ENCODE data around the gene NPHS1. TPM values are rescaled to one million over a fixed set of nuclear protein-coding genes. Genes with fewer than 3 reads are reported as not detected.

The NPHS1 gene
- total RNA-seq, 1 donor from 2014 or later: 4.7 TPM

- H3K36me3 Mint-ChIP-seq (ENCODE audit: unreplicated experiment): peaks cover 5% of the 10 kb centered on the region
- H3K4me3 Mint-ChIP-seq (ENCODE audit: unreplicated experiment): no peak overlapping the region
- no peak for DNase-seq
- H3K9me3 Mint-ChIP-seq (ENCODE audit: unreplicated experiment): peaks cover 4% of the 10 kb centered on the region
- no peak for TF ChIP-seq CTCF (IDR thresholded peaks at IDR 0.05; ENCODE audit: partially characterized antibody, unreplicated experiment)
- no peak overlapping the region for H3K27ac Mint-ChIP-seq (ENCODE audit: unreplicated experiment)
- H3K4me1 Mint-ChIP-seq (ENCODE audit: low read depth, unreplicated experiment): peaks cover 3% of the 10 kb centered on the region
- peaks cover 6% of the 10 kb centered on the region for H3K27me3 Mint-ChIP-seq (ENCODE audit: unreplicated experiment)
Observed at GRCh38 chr19:35788205-35788960, 63.9 kb downstream of the NPHS1 start.

- Mint-ChIP-seq H3K36me3 (ENCODE audit: unreplicated experiment) (peaks cover 5% of the 10 kb centered on the region), H3K4me1 (ENCODE audit: low read depth, unreplicated experiment) (peaks cover 6% of the 10 kb centered on the region), H3K27ac (ENCODE audit: unreplicated experiment) (no peak overlapping the region), H3K27me3 (ENCODE audit: unreplicated experiment) (peaks cover 10% of the 10 kb centered on the region), H3K9me3 (ENCODE audit: unreplicated experiment) (peaks cover 7% of the 10 kb centered on the region), H3K4me3 (ENCODE audit: unreplicated experiment) (no peak overlapping the region)
- TF ChIP-seq CTCF (IDR thresholded peaks at IDR 0.05; ENCODE audit: partially characterized antibody, unreplicated experiment): no peak
- no peak for DNase-seq
Observed at GRCh38 chr19:35787227-35787799, 65.0 kb downstream of the NPHS1 start.

GRCh38 chr19:35786299-35787160, 65.8 kb downstream of the NPHS1 start:
- Mint-ChIP-seq H3K4me1 (ENCODE audit: low read depth, unreplicated experiment) (peaks cover 6% of the 10 kb centered on the region), H3K9me3 (ENCODE audit: unreplicated experiment) (peaks cover 7% of the 10 kb centered on the region), H3K36me3 (ENCODE audit: unreplicated experiment) (peaks cover 5% of the 10 kb centered on the region), H3K27ac (ENCODE audit: unreplicated experiment) (no peak overlapping the region), H3K4me3 (ENCODE audit: unreplicated experiment) (peak overlapping the region; percentile 46), H3K27me3 (ENCODE audit: unreplicated experiment) (peaks cover 10% of the 10 kb centered on the region)
- DNase-seq: no peak
- no peak for TF ChIP-seq CTCF (IDR thresholded peaks at IDR 0.05; ENCODE audit: partially characterized antibody, unreplicated experiment)

GRCh38 chr19:35785339-35785627, 67.0 kb downstream of the NPHS1 start:
- DNase-seq: no peak
- TF ChIP-seq CTCF (IDR thresholded peaks at IDR 0.05; ENCODE audit: partially characterized antibody, unreplicated experiment): no peak
- Mint-ChIP-seq H3K27me3 (ENCODE audit: unreplicated experiment) (peaks cover 10% of the 10 kb centered on the region), H3K27ac (ENCODE audit: unreplicated experiment) (no peak overlapping the region), H3K9me3 (ENCODE audit: unreplicated experiment) (peaks cover 7% of the 10 kb centered on the region), H3K4me3 (ENCODE audit: unreplicated experiment) (no peak overlapping the region), H3K36me3 (ENCODE audit: unreplicated experiment) (peaks cover 5% of the 10 kb centered on the region), H3K4me1 (ENCODE audit: low read depth, unreplicated experiment) (peaks cover 6% of the 10 kb centered on the region)

Data from glutamatergic neuron (in vitro differentiated cells).